GM13977 (cell line): ENCODE data around the gene FAM222B.

ENCODE experiments used
- DNase-seq: peaks from one replicate; pipeline ENCODE4 v3.0.0; 2012; ENCODE audit warnings: low spot score
- in situ Hi-C: fragments of 300-500 bp; cut with MboI; formaldehyde crosslinking; loops from one replicate; pipeline ENCODE4 v1.12.0; 2022; ENCODE audit warnings: low sequenced_read_pairs, low pct_unique_long_range_greater_than_20kb, mixed read lengths, inconsistent platforms; ENCODE audit not compliant: unreplicated experiment
- TF ChIP-seq, protein P1 (sequence below): IDR thresholded peaks from 2 replicates; pipeline ENCODE4 v1.5.1; 2012; ENCODE audit warnings: mild to moderate bottlenecking, control low read depth; ENCODE audit not compliant: insufficient read depth; ENCODE audit errors: extremely low read depth, missing control alignments

FAM222B gene

GRCh38 chr17:28842282-28843012 is at the start of gene FAM222B:
TSS of gene FAM222B (minus strand) at chr17:28842790. CDS start at chr17:28766667, 76,123 bp downstream.
- in situ Hi-C loops = no loop called here
- DNase-seq = peak; percentile 98
- TF ChIP-seq, protein P1, sequence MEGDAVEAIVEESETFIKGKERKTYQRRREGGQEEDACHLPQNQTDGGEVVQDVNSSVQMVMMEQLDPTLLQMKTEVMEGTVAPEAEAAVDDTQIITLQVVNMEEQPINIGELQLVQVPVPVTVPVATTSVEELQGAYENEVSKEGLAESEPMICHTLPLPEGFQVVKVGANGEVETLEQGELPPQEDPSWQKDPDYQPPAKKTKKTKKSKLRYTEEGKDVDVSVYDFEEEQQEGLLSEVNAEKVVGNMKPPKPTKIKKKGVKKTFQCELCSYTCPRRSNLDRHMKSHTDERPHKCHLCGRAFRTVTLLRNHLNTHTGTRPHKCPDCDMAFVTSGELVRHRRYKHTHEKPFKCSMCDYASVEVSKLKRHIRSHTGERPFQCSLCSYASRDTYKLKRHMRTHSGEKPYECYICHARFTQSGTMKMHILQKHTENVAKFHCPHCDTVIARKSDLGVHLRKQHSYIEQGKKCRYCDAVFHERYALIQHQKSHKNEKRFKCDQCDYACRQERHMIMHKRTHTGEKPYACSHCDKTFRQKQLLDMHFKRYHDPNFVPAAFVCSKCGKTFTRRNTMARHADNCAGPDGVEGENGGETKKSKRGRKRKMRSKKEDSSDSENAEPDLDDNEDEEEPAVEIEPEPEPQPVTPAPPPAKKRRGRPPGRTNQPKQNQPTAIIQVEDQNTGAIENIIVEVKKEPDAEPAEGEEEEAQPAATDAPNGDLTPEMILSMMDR = no peak

DNA sequence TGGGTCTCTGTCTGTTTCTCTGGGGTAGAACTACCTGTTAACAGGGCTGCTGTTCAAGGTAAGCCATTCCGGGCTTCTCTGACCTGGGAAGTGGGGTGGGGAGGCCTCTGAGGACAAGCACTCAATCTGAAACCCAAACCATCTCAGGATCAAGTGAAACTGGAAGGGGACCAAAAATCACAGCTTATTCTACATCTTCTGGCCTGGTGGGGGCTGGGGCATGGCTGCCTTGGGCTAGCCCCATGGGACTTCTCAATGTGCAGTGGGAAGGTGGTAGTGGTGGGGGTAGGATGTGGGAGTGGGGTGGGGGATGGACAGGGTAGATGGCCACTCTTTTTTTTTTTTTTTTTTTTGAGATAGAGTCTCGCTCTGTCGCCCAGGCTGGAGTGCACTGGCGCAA is 49.4 kb upstream of the FAM222B start:
- DNase-seq = peak; percentile 45
- TF ChIP-seq, protein P1 = no peak
- in situ Hi-C loops = no loop called here

DNA sequence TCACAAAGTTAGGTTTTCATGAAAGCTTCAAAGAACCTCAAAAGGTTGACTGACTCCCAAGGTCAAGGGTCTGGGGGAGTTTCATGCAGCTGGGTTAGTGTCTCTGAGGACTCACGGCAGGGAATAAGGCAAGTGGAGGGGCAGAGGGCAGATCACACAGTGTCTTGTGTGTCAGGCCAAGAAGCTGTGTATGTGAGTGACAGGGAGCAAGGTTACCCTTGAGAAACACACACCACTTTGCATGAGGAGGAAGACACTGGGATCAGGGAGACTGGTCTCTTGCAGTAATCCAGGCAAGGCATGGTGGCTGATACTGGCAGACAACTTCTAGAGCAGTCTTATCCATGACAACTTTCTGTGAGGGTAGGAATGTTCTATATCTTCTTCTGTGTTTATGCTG is 48.6 kb upstream of the FAM222B start:
- in situ Hi-C loops = no loop called here
- no peak for DNase-seq
- TF ChIP-seq, protein P1 = no peak

DNA sequence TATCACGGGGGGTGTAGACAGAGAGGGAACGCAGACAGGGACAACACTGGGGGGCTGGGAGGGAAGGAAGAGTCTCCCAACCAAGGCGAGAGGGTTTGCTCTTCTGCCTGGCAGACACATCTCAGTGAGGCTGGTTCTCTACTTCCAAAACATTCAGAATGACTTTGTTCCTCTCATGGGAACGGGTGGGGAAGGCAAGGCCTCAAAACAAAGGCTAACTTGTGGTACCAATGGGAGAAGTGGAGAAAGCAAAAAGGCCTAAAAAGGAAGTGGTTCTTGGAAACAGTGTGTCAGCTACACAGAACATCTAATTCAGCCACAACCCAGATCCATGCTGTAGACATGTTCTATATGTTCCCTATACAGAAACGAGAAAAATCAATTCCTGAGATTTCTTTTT is 47.4 kb upstream of the FAM222B start:
- in situ Hi-C loops = no loop called here
- DNase-seq = no peak

DNA sequence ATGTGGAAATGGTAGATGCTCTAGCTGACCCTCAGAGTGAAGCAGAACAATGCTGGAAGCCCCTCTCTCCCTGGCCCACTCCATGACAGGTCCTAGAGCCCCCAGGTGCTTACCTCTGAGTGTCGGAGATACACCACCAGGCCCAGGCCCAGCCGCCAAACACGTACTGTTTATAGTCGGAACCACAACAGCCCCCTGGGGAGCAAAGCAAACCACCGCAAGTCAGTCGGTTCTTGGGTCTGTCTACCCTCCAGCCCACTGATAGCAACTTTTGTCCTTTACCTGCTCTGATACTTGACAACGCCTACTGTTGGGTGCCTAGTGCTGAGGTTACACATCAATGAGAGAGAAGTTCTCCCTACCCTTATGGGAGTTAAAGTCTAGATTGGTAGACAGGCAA is 46.2 kb upstream of the FAM222B start:
- no peak for DNase-seq
- in situ Hi-C loops = no loop called here
- TF ChIP-seq, protein P1 = no peak

More for the DNA sequence above, 47.4 kb upstream of the FAM222B start:
- TF ChIP-seq, protein P1 = no peak

DNA sequence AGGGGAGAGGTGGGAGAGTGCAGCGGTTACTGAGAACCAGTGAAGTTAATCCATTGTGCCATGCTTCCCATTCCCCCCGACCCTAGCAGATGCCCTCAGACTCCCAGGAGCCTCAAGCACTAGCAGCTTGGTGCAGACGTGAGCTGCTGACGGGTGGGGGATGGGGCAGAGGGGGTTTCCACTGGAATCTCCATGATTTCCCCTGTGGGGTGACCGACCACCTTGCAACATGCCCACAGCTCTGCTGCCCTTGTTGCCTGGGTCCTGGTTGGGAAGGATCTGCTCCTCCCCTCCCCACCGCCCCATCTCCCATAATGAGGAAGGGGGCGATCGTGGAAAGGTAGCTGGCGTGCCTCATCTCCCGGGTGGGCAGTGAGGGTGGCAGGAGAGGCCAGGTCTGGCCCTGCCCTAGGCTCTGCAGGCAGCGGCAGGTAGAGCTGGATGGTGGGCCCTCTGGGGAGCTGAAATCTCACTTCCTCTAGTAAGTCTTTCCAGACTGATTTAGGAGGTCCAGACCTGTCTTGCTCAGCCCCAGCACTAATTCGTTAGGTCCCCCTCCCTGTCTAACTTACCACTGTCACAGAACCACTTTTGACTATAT is 45.4 kb upstream of the FAM222B start:
- in situ Hi-C loops = no loop called here
- TF ChIP-seq, protein P1 = no peak
- no peak for DNase-seq
